Measurements from ENCODE around the gene PLK1. TPM values are rescaled to one million over a fixed set of nuclear protein-coding genes. Genes with fewer than 3 reads are reported as not detected.
"Not testable (repeated sequence)": the region's sequence is repeated elsewhere in the genome, so short reads cannot be mapped to it uniquely, and the experiment has no call there.

The PLK1 gene
- 1 to 10 TPM in 3 of 4 donors, under 1 TPM in 1; 0.91 to 2.2 (median 2.1) TPM for total RNA-seq
- 0.45 TPM for polyA plus RNA-seq
- long read RNA-seq, donor 1, transcript PLK1-201 (10 exons, 2,227 nt): major isoform, 6 of 6 reads
- long read RNA-seq, donor 1, partial matches to known transcripts: 0 of 6 reads
- long read RNA-seq, donor 1, other reads (novel, unspliced or antisense): 0 of 6 reads
- long read RNA-seq, donor 2, partial matches to known transcripts: 0 of 1 reads
- long read RNA-seq, donor 2, other reads (novel, unspliced or antisense): 1 of 1 reads
- long read RNA-seq, donor 3, partial matches to known transcripts: 0 of 1 reads
- long read RNA-seq, donor 3, other reads (novel, unspliced or antisense): 0 of 1 reads
- long read RNA-seq, donor 4, partial matches to known transcripts: 0 of 2 reads
- long read RNA-seq, donor 4, other reads (novel, unspliced or antisense): 1 of 2 reads

DNA sequence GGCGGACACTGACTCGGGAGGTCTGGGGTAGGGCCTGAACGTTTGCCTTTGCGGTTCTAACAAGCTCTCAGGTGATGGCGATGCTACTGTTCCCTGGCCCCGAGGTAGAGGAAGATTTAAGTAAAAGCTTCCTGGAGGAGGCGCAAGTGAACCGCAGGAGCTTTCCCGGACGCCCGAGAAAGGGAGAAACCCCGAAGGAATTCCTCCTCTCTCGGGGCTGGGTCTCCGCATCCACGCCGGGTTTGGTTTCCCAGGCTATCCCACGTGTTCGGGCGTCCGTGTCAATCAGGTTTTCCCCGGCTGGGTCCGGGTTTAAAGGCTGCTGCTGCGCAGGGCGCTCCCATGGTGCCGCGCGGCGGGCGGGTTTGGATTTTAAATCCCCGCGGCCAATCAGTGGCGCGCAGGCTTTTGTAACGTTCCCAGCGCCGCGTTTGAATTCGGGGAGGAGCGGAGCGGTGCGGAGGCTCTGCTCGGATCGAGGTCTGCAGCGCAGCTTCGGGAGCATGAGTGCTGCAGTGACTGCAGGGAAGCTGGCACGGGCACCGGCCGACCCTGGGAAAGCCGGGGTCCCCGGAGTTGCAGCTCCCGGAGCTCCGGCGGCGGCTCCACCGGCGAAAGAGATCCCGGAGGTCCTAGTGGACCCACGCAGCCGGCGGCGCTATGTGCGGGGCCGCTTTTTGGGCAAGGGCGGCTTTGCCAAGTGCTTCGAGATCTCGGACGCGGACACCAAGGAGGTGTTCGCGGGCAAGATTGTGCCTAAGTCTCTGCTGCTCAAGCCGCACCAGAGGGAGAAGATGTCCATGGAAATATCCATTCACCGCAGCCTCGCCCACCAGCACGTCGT, at the start of gene PLK1:
Gene PLK1 (plus strand): TSS at position 460 of the 844 bp plus-strand sequence. CDS start 44 bp downstream, at position 504.
- intact Hi-C loops (cut with DNase I): no loop called here
- ATAC-seq: peak; percentile 94 to 95
- peak; percentile 73 to 91 (median 88) for DNase-seq
- Histone ChIP-seq H3K27ac (ENCODE audit: low read length) (no peak within 1 kb of the TSS), H3K27me3 (ENCODE audit: control insufficient read depth, insufficient read depth) (no peaks in the 10 kb centered on the region), H3K4me3 (ENCODE audit: low read length) (peak within 1 kb of the TSS; percentile 73), H3K4me1 (ENCODE audit: control insufficient read depth, insufficient read depth, low read length) (peaks cover 2% of the 10 kb centered on the region), H3K9me3 (ENCODE audit: control insufficient read depth, low read length) (no peaks in the 10 kb centered on the region)
- under 1% methylated on average over 75 of the region's 75 CpGs for WGBS

- no peaks in the 10 kb centered on the region for H3K27me3 ChIP-seq (ENCODE audit: control insufficient read depth, insufficient read depth)
- intact Hi-C loops (cut with DNase I): no loop called here
- WGBS: 93% methylated on average over 8 of the region's 8 CpGs
- ATAC-seq (no peak), DNase-seq (no peak)
- no peaks in the 10 kb centered on the region for H3K4me1 ChIP-seq (ENCODE audit: control insufficient read depth, insufficient read depth, low read length)
- H3K27ac ChIP-seq (ENCODE audit: low read length): no peak overlapping the region
- no peaks in the 10 kb centered on the region for H3K9me3 ChIP-seq (ENCODE audit: control insufficient read depth, low read length)
- no peak overlapping the region for H3K4me3 ChIP-seq (ENCODE audit: low read length)
Observed at GRCh38 chr16:23629516-23629915, 49.2 kb upstream of the PLK1 start.

DNA sequence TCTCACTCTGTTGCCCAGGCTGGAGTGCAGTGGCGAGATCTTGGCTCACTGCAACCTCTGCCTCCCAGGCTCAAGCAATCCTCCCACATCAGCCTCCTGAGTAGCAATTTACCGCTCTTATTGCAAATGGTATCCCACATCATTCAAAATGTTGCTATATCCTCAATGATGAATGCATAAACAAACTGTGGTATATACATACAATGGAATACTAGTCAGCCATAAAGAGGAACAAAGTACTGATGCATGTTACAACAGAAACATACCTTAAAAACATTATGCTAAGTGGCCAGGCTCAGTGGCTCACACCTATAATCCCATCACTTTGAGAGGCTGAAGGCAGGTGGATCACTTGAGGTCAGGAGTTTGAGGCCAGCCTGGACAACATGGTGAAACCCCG, 46.8 kb upstream of the PLK1 start:
- H3K4me1 ChIP-seq (ENCODE audit: control insufficient read depth, insufficient read depth, low read length); H3K9me3 ChIP-seq (ENCODE audit: control insufficient read depth, low read length); H3K4me3 ChIP-seq (ENCODE audit: low read length); ATAC-seq; intact Hi-C loops (cut with DNase I); H3K27me3 ChIP-seq (ENCODE audit: control insufficient read depth, insufficient read depth); DNase-seq; H3K27ac ChIP-seq (ENCODE audit: low read length): not testable (repeated sequence)
- WGBS: over 99% methylated on average over 3 of the region's 3 CpGs

- 95% methylated on average over 4 of the region's 4 CpGs for WGBS
- Histone ChIP-seq H3K9me3 (ENCODE audit: control insufficient read depth, low read length) (no peaks in the 10 kb centered on the region), H3K4me1 (ENCODE audit: control insufficient read depth, insufficient read depth, low read length) (no peaks in the 10 kb centered on the region), H3K27me3 (ENCODE audit: control insufficient read depth, insufficient read depth) (no peaks in the 10 kb centered on the region), H3K4me3 (ENCODE audit: low read length) (no peak overlapping the region), H3K27ac (ENCODE audit: low read length) (no peak overlapping the region)
- ATAC-seq: no peak
- DNase-seq: no peak
- intact Hi-C loops (cut with DNase I): no loop called here
Observed at GRCh38 chr16:23634461-23635036, 44.1 kb upstream of the PLK1 start.

- H3K4me3 ChIP-seq (ENCODE audit: low read length): no peak overlapping the region
- DNase-seq (no peak), ATAC-seq (no peak)
- H3K27me3 ChIP-seq (ENCODE audit: control insufficient read depth, insufficient read depth): no peaks in the 10 kb centered on the region
- intact Hi-C loops (cut with DNase I): no loop called here
- peaks cover 2% of the 10 kb centered on the region for H3K4me1 ChIP-seq (ENCODE audit: control insufficient read depth, insufficient read depth, low read length)
- H3K27ac ChIP-seq (ENCODE audit: low read length): no peak overlapping the region
- H3K9me3 ChIP-seq (ENCODE audit: control insufficient read depth, low read length): no peaks in the 10 kb centered on the region
Observed at GRCh38 chr16:23635958-23636357, 42.7 kb upstream of the PLK1 start.

- Histone ChIP-seq H3K27ac (ENCODE audit: low read length) (no peak overlapping the region), H3K9me3 (ENCODE audit: control insufficient read depth, low read length) (no peaks in the 10 kb centered on the region), H3K27me3 (ENCODE audit: control insufficient read depth, insufficient read depth) (no peaks in the 10 kb centered on the region), H3K4me1 (ENCODE audit: control insufficient read depth, insufficient read depth, low read length) (peaks cover 9% of the 10 kb centered on the region), H3K4me3 (ENCODE audit: low read length) (peak overlapping the region; percentile 76)
- DNase-seq (no peak), ATAC-seq (no peak)
- intact Hi-C loops (cut with DNase I): no loop called here
- 2% methylated on average over 8 of the region's 8 CpGs for WGBS
Observed at GRCh38 chr16:23640615-23640930, 38.1 kb upstream of the PLK1 start.

GRCh38 chr16:23640931-23641765, 37.5 kb upstream of the PLK1 start, which contains the start of the genes DCTN5 and PALB2:
TSS of gene DCTN5 (plus strand) at chr16:23641466. CDS start at chr16:23641543, 77 bp downstream.
TSS of gene PALB2 (minus strand) at chr16:23641310. CDS start at chr16:23641157, 153 bp downstream.
- DNase-seq (peak; percentile 94 to 97 (median 97)), ATAC-seq (peak; percentile 99 to 100)
- WGBS: under 1% methylated on average over 64 of the region's 64 CpGs
- Histone ChIP-seq H3K4me1 (ENCODE audit: control insufficient read depth, insufficient read depth, low read length) (peaks cover 9% of the 10 kb centered on the region), H3K9me3 (ENCODE audit: control insufficient read depth, low read length) (no peaks in the 10 kb centered on the region), H3K27me3 (ENCODE audit: control insufficient read depth, insufficient read depth) (no peaks in the 10 kb centered on the region), H3K27ac (ENCODE audit: low read length) (peak within 1 kb of the TSS; percentile 40), H3K4me3 (ENCODE audit: low read length) (peak within 1 kb of the TSS; percentile 76)
- intact Hi-C loops (cut with DNase I): no loop called here

DNA sequence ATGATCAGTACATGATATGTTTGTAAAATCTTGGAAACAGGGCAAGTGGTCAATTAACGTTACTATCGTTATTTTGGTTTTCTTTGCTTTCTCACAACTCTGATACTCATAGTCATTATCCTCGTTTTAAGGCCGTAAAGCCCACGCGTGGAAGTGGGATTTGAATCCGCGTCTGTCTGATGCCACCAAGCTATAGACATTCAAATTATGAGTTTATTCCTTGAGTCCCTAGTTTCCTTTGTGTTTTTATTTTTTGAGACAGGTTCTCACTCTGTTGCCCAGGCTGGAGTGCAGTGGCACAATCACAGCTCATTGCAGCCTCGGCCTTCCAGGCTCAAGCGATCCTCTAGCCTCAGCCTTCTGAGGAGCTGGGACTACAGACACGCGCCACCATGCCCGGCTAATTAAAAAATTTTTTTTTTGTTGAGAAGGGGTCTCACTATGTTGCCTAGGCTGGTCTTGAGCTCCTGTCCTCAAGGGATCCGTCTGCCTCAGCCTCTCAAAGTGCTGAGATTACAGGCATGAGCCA, 36.4 kb upstream of the PLK1 start:
- no peak overlapping the region for H3K27ac ChIP-seq (ENCODE audit: low read length)
- intact Hi-C loops (cut with DNase I): no loop called here
- WGBS: 68% methylated on average over 14 of the region's 14 CpGs

DNA sequence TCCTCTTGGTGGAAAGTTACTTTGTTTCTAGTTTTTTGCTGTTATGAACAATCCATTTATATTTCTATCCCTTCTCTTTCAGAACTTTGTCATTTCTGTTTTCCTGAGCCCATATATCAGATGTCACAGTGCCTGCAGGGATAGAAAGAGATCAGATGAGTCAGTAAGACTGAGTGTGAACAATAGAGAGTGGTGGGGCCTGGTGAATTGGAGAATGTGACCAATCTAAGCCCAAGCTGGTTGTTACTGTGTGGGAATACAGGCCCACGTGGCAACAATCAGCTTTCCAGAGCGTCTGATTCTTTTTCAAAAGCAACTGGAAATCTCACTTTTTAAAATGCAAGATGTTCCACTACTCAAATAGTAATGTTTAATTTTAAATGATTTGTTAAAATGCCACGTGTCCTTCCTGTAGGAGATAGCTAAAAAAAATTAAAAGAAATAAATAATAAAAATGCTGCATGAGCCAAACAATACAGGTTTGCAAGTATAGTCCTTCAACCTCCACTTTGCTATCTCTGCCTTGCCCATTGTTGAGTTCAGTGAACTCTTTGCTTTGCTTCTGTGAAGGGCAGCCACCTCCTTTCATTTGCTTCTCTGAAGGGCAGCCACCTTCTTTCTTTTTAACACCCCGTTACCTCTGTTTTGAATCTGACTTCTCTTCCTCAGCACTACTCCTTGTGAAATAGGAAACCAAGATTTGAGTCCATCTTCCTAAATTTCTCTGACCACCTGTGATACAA, 27.8 kb upstream of the PLK1 start:
- Histone ChIP-seq H3K4me3 (ENCODE audit: low read length) (no peak overlapping the region), H3K27me3 (ENCODE audit: control insufficient read depth, insufficient read depth) (no peaks in the 10 kb centered on the region), H3K4me1 (ENCODE audit: control insufficient read depth, insufficient read depth, low read length) (no peaks in the 10 kb centered on the region), H3K27ac (ENCODE audit: low read length) (no peak overlapping the region), H3K9me3 (ENCODE audit: control insufficient read depth, low read length) (no peaks in the 10 kb centered on the region)
- ATAC-seq (no peak), DNase-seq (no peak)
- 85% methylated on average over 4 of the region's 4 CpGs for WGBS
- intact Hi-C loops (cut with DNase I): no loop called here

More for the DNA sequence above, 36.4 kb upstream of the PLK1 start:
- Histone ChIP-seq H3K4me1 (ENCODE audit: control insufficient read depth, insufficient read depth, low read length) (peaks cover 9% of the 10 kb centered on the region), H3K4me3 (ENCODE audit: low read length) (peak overlapping the region; percentile 76), H3K9me3 (ENCODE audit: control insufficient read depth, low read length) (no peaks in the 10 kb centered on the region), H3K27me3 (ENCODE audit: control insufficient read depth, insufficient read depth) (no peaks in the 10 kb centered on the region)
- ATAC-seq (no peak), DNase-seq (no peak)

Measured in right cardiac atrium (tissue), 5 donors.